ENCODE results near the gene DGKB.

DGKB gene

GRCh38 chr7:14690486-14690885, 212.1 kb downstream of the DGKB start:
- DNase-seq = no peak

DNA sequence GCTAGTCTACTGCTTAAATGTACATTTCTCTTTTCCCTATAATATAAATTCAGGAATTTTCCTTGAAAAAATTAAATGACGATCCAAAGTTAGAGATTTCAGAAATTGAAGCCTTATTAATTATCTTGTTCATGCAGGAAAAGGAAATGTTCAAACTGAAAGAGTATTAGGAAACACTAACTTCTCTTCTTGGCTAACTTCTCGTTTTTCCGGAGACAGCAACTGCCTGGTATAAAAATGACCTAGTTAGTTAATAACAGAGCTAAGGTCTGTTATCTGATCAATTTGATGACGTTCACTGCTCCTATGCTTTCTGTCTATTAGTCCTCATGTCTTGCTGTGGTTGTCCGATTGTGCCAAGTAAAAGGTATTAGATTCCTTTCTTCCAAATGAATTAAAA, 212.5 kb downstream of the DGKB start:
- DNase-seq = no peak

- no peak for DNase-seq
Observed at GRCh38 chr7:14688208-14688607, 214.3 kb downstream of the DGKB start.

DNA sequence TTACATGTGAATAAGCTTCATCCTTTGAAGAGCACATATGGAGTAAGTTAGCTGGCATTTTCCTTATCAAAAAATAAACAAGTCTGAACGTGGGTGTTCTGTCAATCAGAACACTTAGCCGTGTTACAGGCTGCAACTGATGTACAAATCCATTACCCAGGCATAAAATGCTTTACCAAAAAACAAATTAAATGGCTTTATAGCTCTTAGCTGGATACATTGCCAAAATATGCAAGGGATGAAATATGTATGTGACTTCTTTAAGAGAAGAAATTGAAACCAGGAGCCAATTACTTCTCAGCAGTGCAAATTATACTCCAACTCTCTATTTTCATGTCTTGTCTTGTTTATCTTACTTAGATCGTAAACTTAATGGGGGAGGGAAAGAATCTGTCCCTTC, 214.8 kb downstream of the DGKB start:
- DNase-seq = no peak

- DNase-seq = no peak
Observed at GRCh38 chr7:14687241-14687640, 215.3 kb downstream of the DGKB start.

GRCh38 chr7:14685167-14685566, 217.4 kb downstream of the DGKB start:
- no peak for DNase-seq

GRCh38 chr7:14682910-14683465, 219.6 kb downstream of the DGKB start:
- no peak for DNase-seq

- no peak for DNase-seq
Observed at GRCh38 chr7:14676896-14677295, 225.7 kb downstream of the DGKB start.

DNA sequence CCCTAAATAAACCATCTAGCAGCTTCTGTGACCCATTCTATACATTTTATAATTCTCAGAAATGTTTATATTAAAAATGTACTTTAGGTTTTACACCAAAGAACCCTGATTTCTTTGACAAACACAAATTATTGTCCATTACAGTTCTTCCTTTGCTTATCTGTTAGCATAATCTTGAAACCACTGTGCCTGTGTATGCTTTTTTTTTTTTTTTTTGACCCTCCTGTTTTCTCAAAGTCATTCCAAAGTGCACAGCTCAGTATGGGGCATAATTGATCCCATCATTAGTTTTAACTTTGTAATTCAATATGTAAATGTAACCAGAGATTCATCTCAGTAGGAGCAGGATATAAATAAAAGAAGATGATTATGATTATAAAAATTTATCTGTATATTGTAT, 229.3 kb downstream of the DGKB start:
- DNase-seq = no peak

DNA sequence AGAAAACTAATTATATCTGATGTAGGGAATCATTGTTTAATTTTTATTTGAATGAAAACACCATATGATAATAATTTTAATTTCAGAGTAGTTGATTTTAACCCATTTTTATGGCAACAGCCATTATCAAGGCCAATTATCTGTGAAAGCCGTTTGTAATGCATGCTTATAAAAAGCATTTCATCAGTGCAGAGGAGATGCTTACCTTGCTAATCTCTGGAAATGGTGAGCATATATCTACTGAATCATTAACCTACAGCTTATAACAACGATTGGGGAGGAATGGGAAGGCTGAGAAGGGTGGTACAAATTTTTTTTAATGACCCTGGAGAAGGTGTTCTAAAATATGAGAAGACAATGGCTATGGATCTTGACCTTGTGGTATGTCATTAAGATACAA, 235.6 kb downstream of the DGKB start:
- no peak for DNase-seq

DNA sequence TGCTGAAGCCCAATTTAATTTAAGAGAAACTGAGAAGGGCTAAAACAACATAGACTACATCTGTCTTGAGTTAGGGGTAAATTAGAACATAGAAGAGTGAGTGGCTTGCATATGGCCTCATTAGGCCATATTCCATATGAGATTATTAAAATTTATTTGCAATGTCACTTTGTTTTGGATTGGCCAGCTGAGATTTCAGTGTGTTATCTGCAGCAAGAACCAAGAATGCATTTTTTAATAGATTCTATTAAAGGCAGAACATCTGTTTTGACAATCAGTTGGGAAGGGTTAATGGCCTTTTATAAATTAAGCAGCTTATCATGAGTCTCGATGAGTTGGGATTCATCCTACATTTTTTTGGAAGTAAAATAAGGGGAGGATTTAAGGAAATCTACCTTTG, 236.2 kb downstream of the DGKB start:
- DNase-seq = no peak

GRCh38 chr7:14639801-14640200, 262.8 kb downstream of the DGKB start:
- DNase-seq = no peak

DNA sequence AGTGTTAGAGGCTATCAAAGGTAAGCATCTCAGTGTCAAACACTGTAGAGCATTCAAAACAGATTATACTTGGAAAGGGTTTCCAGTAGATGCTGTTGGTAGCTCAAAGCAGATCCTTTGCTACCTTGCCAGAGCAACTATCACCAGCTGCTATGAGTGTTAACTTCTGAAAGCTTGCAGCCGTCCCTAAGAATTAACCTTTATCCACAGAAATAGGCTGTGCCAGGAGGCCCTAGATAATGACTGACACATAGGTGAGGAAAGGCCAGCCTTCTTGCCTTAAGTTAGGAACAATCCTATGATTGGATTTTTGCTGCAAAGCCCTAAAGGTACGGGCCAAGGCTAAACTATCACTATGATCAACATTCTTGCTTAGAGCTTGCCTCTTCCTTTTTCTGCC, 263.2 kb downstream of the DGKB start:
- DNase-seq = no peak

GRCh38 chr7:14637968-14638367, 264.6 kb downstream of the DGKB start:
- no peak for DNase-seq

DNA sequence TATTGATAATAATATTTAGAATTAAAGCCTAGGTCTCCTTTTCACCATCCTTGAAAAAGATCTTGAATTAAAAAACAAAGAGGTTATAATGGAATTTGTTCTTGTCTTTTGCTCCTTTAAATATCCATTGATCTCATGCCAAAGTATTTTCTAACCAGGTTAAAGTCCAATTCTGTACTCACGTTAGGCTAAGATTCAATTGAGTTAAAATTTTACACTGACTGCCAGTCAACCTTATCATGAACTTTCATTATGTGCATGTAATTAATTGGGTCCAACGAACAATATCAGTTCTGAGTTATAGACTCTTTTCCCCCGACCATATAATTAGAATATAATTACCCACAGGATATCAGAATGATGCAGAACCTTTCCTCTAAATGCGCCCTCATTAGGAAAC, 266.6 kb downstream of the DGKB start:
- DNase-seq = no peak

GRCh38 chr7:14630048-14630447, 272.5 kb downstream of the DGKB start:
- DNase-seq = no peak

DNA sequence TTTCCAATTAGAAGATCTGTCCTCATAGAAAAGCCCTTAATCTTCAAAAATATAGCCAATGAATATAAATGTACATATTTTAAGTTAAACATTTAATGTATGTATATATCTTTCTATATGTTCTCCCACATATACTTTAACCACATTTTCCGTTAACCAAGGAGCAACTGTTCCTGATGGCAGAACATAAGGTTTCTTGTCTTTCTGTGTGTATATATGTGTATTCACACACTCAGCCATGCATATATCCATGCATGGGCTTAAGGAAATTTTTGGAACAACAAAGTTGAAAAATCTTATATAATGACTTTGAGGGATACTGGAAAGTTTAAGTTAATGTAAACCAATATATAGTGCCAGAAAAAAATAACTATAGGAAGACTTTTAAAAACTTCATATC, 274.0 kb downstream of the DGKB start:
- DNase-seq = no peak

GRCh38 chr7:14626076-14626475, 276.5 kb downstream of the DGKB start:
- peak in 1 of 56 donors; percentile 2 for DNase-seq

GRCh38 chr7:14622559-14622958, 280.0 kb downstream of the DGKB start:
- DNase-seq = no peak

- no peak for DNase-seq
Observed at GRCh38 chr7:14606101-14606500, 296.4 kb downstream of the DGKB start.

DNA sequence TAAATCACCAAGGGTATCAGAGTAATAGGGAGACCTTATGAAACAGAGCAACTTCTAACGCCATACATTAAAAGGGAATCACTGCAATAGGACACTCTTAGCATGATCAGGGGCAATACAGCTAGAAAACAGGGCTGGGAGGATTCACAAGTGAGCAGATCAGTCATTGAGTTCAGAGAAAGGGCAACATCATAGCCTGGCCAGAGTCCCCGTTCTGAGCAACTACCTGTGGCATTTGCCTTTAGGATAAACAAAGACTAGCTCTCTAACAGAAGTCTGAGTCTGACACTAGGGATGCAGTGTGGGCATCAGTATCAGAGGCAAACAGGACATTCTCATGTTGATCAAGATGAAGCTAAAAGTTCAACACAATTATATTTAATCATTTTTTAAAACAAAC, 297.9 kb downstream of the DGKB start:
- DNase-seq = no peak

DNA sequence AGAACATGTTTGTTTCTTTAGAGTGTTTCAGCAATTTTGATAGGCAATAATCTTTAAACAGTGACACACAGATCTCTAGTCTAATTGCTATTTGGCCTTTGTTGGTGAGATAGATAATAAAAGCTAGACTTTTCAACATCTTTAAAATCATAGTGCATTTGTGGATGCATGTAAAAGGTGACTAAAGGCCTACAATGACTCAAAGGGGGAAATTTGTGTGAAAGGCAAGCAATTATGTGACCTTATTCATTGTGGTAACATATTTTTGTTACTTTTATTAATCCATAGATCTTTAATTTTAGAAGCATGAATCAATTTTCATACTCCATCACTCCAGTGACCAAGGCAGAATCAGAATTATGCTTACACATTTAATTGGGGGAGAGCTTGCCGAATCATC, 299.7 kb downstream of the DGKB start:
- DNase-seq = no peak

- no peak for DNase-seq
Observed at GRCh38 chr7:14600766-14601367, 301.7 kb downstream of the DGKB start.

GRCh38 chr7:14598978-14599377, 303.6 kb downstream of the DGKB start:
- no peak for DNase-seq
